Sigmoid colon (tissue), 4 donors: Measurements from ENCODE around the gene ARMC12.

Source experiments
- EP300 ChIP-seq, 4 donors: sonication (generic); formaldehyde crosslinking; IDR thresholded peaks; one replicate each; pipeline ENCODE4 v1.6.1; 2017; ENCODE audit warnings: antibody characterized with exemption in 4 of 4
- POLR2A ChIP-seq, 2 donors: fragments of 450-650 bp; IDR thresholded peaks; one replicate each; pipeline ENCODE4 v1.6.1; 2016; ENCODE audit warnings: antibody characterized with exemption in 2 of 2, mild to moderate bottlenecking in 2 of 2, moderate library complexity in 2 of 2
- POLR2AphosphoS5 ChIP-seq, 4 donors: sonication (generic); formaldehyde crosslinking; IDR thresholded peaks; one replicate each; pipeline ENCODE4 v1.6.1; 2017; ENCODE audit warnings: antibody characterized with exemption in 4 of 4
- TF ChIP-seq, protein P1 (sequence below), 4 experiments: fragments of 450-650 bp in 3 of 4; fragments of 200-600 bp in 1 of 4; IDR thresholded peaks; one replicate each; pipeline ENCODE4 v1.5.1; 2016 to 2019; ENCODE audit warnings: antibody characterized with exemption in 4 of 4, mild to moderate bottlenecking in 3 of 4, moderate library complexity in 2 of 4

- TF ChIP-seq, protein P1, sequence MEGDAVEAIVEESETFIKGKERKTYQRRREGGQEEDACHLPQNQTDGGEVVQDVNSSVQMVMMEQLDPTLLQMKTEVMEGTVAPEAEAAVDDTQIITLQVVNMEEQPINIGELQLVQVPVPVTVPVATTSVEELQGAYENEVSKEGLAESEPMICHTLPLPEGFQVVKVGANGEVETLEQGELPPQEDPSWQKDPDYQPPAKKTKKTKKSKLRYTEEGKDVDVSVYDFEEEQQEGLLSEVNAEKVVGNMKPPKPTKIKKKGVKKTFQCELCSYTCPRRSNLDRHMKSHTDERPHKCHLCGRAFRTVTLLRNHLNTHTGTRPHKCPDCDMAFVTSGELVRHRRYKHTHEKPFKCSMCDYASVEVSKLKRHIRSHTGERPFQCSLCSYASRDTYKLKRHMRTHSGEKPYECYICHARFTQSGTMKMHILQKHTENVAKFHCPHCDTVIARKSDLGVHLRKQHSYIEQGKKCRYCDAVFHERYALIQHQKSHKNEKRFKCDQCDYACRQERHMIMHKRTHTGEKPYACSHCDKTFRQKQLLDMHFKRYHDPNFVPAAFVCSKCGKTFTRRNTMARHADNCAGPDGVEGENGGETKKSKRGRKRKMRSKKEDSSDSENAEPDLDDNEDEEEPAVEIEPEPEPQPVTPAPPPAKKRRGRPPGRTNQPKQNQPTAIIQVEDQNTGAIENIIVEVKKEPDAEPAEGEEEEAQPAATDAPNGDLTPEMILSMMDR (IDR thresholded peaks at IDR 0.05), result no peak
- no peak for TF ChIP-seq POLR2AphosphoS5 (IDR thresholded peaks at IDR 0.05)
- no peak for TF ChIP-seq POLR2A (IDR thresholded peaks at IDR 0.05)
- TF ChIP-seq EP300 (IDR thresholded peaks at IDR 0.05), result no peak
Measured at GRCh38 chr6:35784200-35784599, 47.4 kb downstream of the ARMC12 start.
